Keratinocyte (primary cell): Measurements from ENCODE around the gene GSN. TPM values are rescaled to one million over a fixed set of nuclear protein-coding genes. Genes with fewer than 3 reads are reported as not detected.

Experiments
- DNase-seq: peaks from one replicate; pipeline ENCODE4 v3.0.0-alpha.2; 2011; ENCODE audit warnings: low read depth, missing footprints, low spot score
- FAIRE-seq: peaks from 2 replicates; lab custom pipeline; 2011; peaks lifted over from hg19 to GRCh38; lab: Jason Lieb, UNC
- H2AFZ ChIP-seq: 2 replicates; pipeline ENCODE4 v1.6.0; 2012; ENCODE audit warnings: low read length, control low read depth, inconsistent platforms; ENCODE audit not compliant: control insufficient read depth
- H3K27ac ChIP-seq: 2 replicates; pipeline ENCODE4 v1.5.1; 2011; ENCODE audit warnings: low read length; ENCODE audit not compliant: control insufficient read depth, insufficient read depth
- H3K27me3 ChIP-seq: 3 replicates; pipeline ENCODE4 v1.6.0; 2011; ENCODE audit warnings: low read length; ENCODE audit not compliant: control insufficient read depth, insufficient read depth; ENCODE audit errors: extremely low read depth
- H3K36me3 ChIP-seq, 2 experiments: 2 replicates in 1 of 2; 3 replicates in 1 of 2; pipeline ENCODE4 v1.5.1; 2011; ENCODE audit warnings: low read length in 2 of 2, mild to moderate bottlenecking in 1 of 2; ENCODE audit not compliant: control insufficient read depth in 2 of 2, insufficient read depth in 2 of 2; ENCODE audit errors: extremely low read depth in 1 of 2
- H3K4me1 ChIP-seq: 3 replicates; pipeline ENCODE4 v1.5.1; 2011; ENCODE audit warnings: low read length; ENCODE audit not compliant: control insufficient read depth, insufficient read depth; ENCODE audit errors: extremely low read depth
- H3K4me2 ChIP-seq: 3 replicates; pipeline ENCODE4 v1.6.0; 2011; ENCODE audit warnings: low read depth, low read length; ENCODE audit not compliant: control insufficient read depth, insufficient read depth; ENCODE audit errors: extremely low read depth
- H3K4me3 ChIP-seq, 3 experiments: fragments of 200-600 bp in 1 of 3; sonication (generic) in 1 of 3; 2 replicates in 2 of 3; 3 replicates in 1 of 3; pipeline ENCODE4 v1.5.1; 2011 to 2016; ENCODE audit warnings: low read length in 3 of 3, mild to moderate bottlenecking in 3 of 3, control low read depth in 2 of 3, inconsistent platforms in 1 of 3, low read depth in 1 of 3, mixed read lengths in 1 of 3, mixed run types in 1 of 3, moderate library complexity in 1 of 3; ENCODE audit not compliant: control insufficient read depth in 2 of 3, insufficient read depth in 2 of 3; ENCODE audit errors: extremely low read depth in 1 of 3
- H3K79me2 ChIP-seq: 2 replicates; pipeline ENCODE4 v1.6.0; 2012; ENCODE audit warnings: low read length; ENCODE audit not compliant: control insufficient read depth, insufficient read depth
- H3K9ac ChIP-seq: 3 replicates; pipeline ENCODE4 v1.6.0; 2011; ENCODE audit warnings: low read length; ENCODE audit not compliant: control insufficient read depth, insufficient read depth; ENCODE audit errors: extremely low read depth
- H3K9me1 ChIP-seq: 3 replicates; pipeline ENCODE4 v1.6.0; 2011; ENCODE audit warnings: low read length; ENCODE audit not compliant: control insufficient read depth, insufficient read depth; ENCODE audit errors: extremely low read depth
- H3K9me3 ChIP-seq: 2 replicates; pipeline ENCODE4 v1.5.1; 2012; ENCODE audit warnings: low read depth, low read length; ENCODE audit not compliant: control insufficient read depth
- H4K20me1 ChIP-seq: 3 replicates; pipeline ENCODE4 v1.6.0; 2011; ENCODE audit warnings: low read length; ENCODE audit not compliant: control insufficient read depth, insufficient read depth; ENCODE audit errors: extremely low read depth
- EZH2 ChIP-seq: IDR thresholded peaks from one replicate; pipeline ENCODE4 v1.6.1; 2012; ENCODE audit warnings: inconsistent platforms, mild to moderate bottlenecking, low read length, moderate library complexity
- dilution Hi-C: fragments of 300-500 bp; cut with MboI; formaldehyde crosslinking; loops from one replicate; pipeline ENCODE4 v1.7.0; 2020; ENCODE audit warnings: low sequenced_read_pairs; ENCODE audit not compliant: extremely low pct_ligation_motif_present
- polyA plus RNA-seq, 5 experiments: library from polyadenylated mRNA; depleted of rRNA in 3 of 5; stranded (reverse) in 3 of 5; stranded (forward) in 1 of 5; unstranded in 1 of 5; fragments of >200 nt; gene quantifications; 1 replicate in 1 of 5; 2 replicates in 3 of 5; 3 replicates in 1 of 5; pipeline versions ENCODE4 v1.2.1 to v1.2.3, GENCODE V29; 2011 to 2012; ENCODE audit warnings: missing spikeins in 2 of 5, low read depth in 1 of 5, low replicate concordance in 1 of 5
- TF ChIP-seq, protein P1 (sequence below), 3 experiments: IDR thresholded peaks in 1 of 3; conservative IDR thresholded peaks in 1 of 3; optimal IDR thresholded peaks in 1 of 3; 2 replicates in 2 of 3; 3 replicates in 1 of 3; pipeline versions ENCODE3 to v1.5.1; 2011; ENCODE audit warnings: low read length in 3 of 3, mild to moderate bottlenecking in 3 of 3, moderate library complexity in 2 of 3, control low read depth in 1 of 3, inconsistent platforms in 1 of 3; ENCODE audit not compliant: insufficient read depth in 2 of 3; ENCODE audit errors: extremely low read depth in 1 of 3

Gene GSN
- polyA plus RNA-seq, 1 donor (not counting 4 experiments of a cell fraction or from before 2014, with no cell fraction given): 166 TPM

DNA sequence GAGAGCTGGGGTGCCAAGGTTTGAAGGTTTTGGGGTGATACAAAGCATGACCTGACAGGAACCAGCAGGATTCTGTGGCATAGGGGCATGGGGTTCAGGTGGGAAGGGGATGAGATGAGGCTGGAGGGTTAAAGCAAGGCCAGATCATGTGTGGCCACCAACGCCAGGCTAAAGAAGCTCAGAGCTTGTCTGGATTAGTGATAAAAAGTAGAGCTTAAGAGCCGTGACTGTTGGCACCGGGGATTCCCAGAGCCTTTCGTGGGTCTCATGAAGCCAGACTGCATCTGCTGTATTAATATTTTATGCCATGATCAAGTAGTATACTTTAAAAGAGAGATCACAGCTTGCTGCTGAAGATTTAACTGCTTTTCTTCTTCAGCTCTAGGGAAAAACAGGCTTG is 8.5 kb upstream of the GSN start:
- H2AFZ ChIP-seq: no peak overlapping the region
- H3K9me1 ChIP-seq: no peaks in the 10 kb centered on the region
- no peaks in the 10 kb centered on the region for H3K36me3 ChIP-seq
- peaks cover 4% of the 10 kb centered on the region for H3K4me1 ChIP-seq
- no peak overlapping the region for H3K4me2 ChIP-seq
- no peaks in the 10 kb centered on the region for H4K20me1 ChIP-seq
- H3K27me3 ChIP-seq: no peaks in the 10 kb centered on the region
- TF ChIP-seq, protein P1, sequence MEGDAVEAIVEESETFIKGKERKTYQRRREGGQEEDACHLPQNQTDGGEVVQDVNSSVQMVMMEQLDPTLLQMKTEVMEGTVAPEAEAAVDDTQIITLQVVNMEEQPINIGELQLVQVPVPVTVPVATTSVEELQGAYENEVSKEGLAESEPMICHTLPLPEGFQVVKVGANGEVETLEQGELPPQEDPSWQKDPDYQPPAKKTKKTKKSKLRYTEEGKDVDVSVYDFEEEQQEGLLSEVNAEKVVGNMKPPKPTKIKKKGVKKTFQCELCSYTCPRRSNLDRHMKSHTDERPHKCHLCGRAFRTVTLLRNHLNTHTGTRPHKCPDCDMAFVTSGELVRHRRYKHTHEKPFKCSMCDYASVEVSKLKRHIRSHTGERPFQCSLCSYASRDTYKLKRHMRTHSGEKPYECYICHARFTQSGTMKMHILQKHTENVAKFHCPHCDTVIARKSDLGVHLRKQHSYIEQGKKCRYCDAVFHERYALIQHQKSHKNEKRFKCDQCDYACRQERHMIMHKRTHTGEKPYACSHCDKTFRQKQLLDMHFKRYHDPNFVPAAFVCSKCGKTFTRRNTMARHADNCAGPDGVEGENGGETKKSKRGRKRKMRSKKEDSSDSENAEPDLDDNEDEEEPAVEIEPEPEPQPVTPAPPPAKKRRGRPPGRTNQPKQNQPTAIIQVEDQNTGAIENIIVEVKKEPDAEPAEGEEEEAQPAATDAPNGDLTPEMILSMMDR (optimal IDR thresholded peaks at IDR 0.05 in 1 of 3, IDR thresholded peaks at IDR 0.05 in 1 of 3, conservative IDR thresholded peaks at IDR 0.05 in 1 of 3; ENCODE audit: extremely low read depth in 1 of 3, insufficient read depth in 2 of 3, low read length in 3 of 3): no peak
- TF ChIP-seq EZH2: no peak
- DNase-seq (no peak), FAIRE-seq (no peak)
- H3K4me3 ChIP-seq: no peak overlapping the region
- dilution Hi-C loops: no loop called here
- no peak overlapping the region for H3K9ac ChIP-seq
- no peaks in the 10 kb centered on the region for H3K79me2 ChIP-seq
- H3K27ac ChIP-seq: no peak overlapping the region
- no peaks in the 10 kb centered on the region for H3K9me3 ChIP-seq

DNA sequence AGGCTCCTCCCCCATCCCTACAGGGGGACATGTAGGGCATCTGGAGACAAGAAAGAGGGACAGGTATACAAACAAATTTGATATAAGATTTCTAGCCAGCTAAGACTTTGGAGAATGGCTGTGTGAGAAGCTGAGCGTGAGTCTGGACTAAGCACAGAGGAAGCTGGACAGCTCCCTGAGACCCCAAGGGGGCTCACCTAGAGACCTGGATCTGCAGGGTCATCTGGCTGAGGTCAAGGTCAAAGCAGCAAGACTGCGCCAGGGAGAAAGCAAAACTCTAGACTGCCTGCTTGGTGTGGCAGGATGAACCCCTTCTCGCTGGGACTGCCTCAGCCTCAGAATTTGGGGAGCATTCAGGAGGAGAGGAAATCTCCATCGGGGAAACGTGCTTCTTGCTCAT is 8.0 kb upstream of the GSN start:
- Histone ChIP-seq H3K36me3 (no peaks in the 10 kb centered on the region), H3K27me3 (no peaks in the 10 kb centered on the region), H3K9ac (no peak overlapping the region), H3K9me3 (no peaks in the 10 kb centered on the region), H3K9me1 (no peaks in the 10 kb centered on the region), H3K79me2 (no peaks in the 10 kb centered on the region), H3K27ac (no peak overlapping the region), H3K4me3 (no peak overlapping the region), H4K20me1 (no peaks in the 10 kb centered on the region), H3K4me1 (peaks cover 4% of the 10 kb centered on the region), H2AFZ (no peak overlapping the region), H3K4me2 (no peak overlapping the region)
- TF ChIP-seq, protein P1 (optimal IDR thresholded peaks at IDR 0.05 in 1 of 3, IDR thresholded peaks at IDR 0.05 in 1 of 3, conservative IDR thresholded peaks at IDR 0.05 in 1 of 3; ENCODE audit: extremely low read depth in 1 of 3, insufficient read depth in 2 of 3, low read length in 3 of 3): no peak
- no peak for TF ChIP-seq EZH2
- dilution Hi-C loops: no loop called here
- FAIRE-seq (no peak), DNase-seq (no peak)
